Measurements from ENCODE around the gene TBX1. TPM values are rescaled to one million over a fixed set of nuclear protein-coding genes. Genes with fewer than 3 reads are reported as not detected.

TBX1 gene
- total RNA-seq, 1 donor from 2014 or later: not detected

DNA sequence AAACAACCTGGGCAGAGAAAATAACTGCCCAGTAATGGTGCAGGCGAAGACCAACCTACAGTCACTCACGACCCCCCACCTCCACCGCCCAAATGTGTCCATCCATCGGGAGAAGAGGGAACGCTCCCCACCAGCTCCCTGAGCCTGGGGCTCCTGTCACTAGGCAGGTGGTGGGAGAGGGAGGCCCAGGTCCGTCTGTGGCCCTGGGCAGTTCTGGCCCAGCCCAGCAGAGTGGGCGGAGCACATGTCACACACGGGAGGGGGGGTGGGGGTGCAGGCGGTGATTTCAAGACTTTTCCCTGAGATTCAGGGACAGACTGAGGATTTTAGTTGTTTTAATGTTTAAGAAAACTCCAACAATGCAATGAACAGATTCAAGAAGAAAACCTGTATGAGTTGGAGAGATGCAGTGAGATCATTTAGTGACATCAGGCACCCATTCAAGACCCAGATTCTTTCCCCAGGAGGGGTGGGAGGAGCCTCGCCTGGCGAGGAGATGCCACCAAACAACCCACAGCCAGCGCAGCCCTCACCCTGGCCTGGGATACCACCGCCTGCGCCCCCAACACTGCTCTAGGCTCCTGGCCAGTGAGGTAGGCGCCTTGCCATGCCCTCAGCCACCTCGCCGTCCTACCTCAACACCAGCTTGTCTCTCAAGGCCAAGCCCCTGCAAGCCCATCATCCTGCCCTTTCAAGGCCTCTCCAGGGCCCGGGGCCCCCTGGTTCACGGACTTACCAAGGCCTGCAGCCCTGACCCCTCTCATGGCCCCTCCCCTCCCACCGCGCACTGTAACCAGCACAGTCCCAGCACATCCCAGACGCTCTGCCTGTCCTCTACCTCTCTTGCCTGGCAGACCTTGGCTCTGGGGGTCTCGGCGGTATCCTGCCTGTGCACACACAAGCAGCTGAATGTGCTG is 36.8 kb downstream of the TBX1 start:
- peaks cover 2% of the 10 kb centered on the region for H3K9me3 Mint-ChIP-seq
- Histone ChIP-seq H4K20me1 (ENCODE audit: low read depth) (peaks cover 4% of the 10 kb centered on the region), H3K79me2 (ENCODE audit: low read depth) (no peaks in the 10 kb centered on the region), H3K9me3 (ENCODE audit: low read depth) (no peaks in the 10 kb centered on the region), H3K27ac (no peak overlapping the region), H3K4me2 (no peak overlapping the region), H3K4me3 (no peak overlapping the region), H3F3A (ENCODE audit: low read depth) (no peaks in the 10 kb centered on the region), H3K36me3 (no peaks in the 10 kb centered on the region), H3K9ac (no peak overlapping the region), H3K4me1 (no peaks in the 10 kb centered on the region), H2AFZ (replicated peaks) (no peak overlapping the region), H3K27me3 (no peaks in the 10 kb centered on the region)
- H3K4me1 Mint-ChIP-seq: peaks cover 8% of the 10 kb centered on the region
- no peak overlapping the region for H3K27ac Mint-ChIP-seq
- DNase-seq (ENCODE audit: low spot score): no peak
- peaks cover 11% of the 10 kb centered on the region for H3K36me3 Mint-ChIP-seq
- peaks cover under 1% of the 10 kb centered on the region for H3K27me3 Mint-ChIP-seq (ENCODE audit: insufficient read depth, low read depth)
- TF ChIP-seq EZH2phosphoT487 (IDR thresholded peaks at IDR 0.05) (no peak), EZH2 (IDR thresholded peaks at IDR 0.05) (no peak)
- TF ChIP-seq, protein P1, sequence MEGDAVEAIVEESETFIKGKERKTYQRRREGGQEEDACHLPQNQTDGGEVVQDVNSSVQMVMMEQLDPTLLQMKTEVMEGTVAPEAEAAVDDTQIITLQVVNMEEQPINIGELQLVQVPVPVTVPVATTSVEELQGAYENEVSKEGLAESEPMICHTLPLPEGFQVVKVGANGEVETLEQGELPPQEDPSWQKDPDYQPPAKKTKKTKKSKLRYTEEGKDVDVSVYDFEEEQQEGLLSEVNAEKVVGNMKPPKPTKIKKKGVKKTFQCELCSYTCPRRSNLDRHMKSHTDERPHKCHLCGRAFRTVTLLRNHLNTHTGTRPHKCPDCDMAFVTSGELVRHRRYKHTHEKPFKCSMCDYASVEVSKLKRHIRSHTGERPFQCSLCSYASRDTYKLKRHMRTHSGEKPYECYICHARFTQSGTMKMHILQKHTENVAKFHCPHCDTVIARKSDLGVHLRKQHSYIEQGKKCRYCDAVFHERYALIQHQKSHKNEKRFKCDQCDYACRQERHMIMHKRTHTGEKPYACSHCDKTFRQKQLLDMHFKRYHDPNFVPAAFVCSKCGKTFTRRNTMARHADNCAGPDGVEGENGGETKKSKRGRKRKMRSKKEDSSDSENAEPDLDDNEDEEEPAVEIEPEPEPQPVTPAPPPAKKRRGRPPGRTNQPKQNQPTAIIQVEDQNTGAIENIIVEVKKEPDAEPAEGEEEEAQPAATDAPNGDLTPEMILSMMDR (IDR thresholded peaks at IDR 0.05): no peak
- H3K4me3 Mint-ChIP-seq: no peak overlapping the region

DNA sequence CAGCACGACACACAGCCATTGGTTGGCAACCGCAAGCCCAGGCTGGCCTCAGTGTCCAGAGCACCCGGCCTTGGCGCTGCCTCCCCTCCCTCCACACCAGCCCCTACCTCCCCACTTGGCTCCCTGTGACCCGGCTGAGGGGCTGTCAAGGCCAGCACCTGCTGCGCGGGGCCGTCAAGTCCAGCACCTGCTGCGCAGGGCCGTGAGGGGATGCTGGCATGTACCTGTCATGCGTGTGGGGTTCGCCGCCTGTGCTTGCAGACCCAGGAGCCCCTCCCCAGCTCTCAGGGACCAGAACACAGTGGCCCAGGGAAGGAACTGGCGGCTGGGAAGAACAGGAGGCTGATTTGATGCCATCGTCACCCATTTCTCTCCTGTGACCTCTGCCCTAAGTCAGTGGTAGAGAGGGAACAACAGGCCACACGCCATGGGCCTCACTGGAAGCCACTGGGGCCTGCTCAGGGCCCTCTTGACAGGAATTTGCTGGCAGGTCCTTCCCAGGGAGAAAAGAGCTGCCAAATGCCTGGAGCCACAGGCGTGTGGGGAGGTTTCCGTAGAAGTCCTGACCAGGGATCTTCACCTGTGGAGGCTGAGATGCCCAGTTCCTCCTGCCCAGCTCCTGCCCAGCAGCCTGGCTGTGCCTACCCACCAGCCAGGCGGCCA is 37.6 kb downstream of the TBX1 start:
- Histone ChIP-seq H3K79me2 (ENCODE audit: low read depth) (no peaks in the 10 kb centered on the region), H4K20me1 (ENCODE audit: low read depth) (peaks cover 4% of the 10 kb centered on the region), H3F3A (ENCODE audit: low read depth) (no peaks in the 10 kb centered on the region), H3K4me1 (no peaks in the 10 kb centered on the region), H2AFZ (replicated peaks) (no peak overlapping the region), H3K36me3 (no peaks in the 10 kb centered on the region), H3K9me3 (ENCODE audit: low read depth) (no peaks in the 10 kb centered on the region), H3K4me2 (no peak overlapping the region), H3K27ac (no peak overlapping the region), H3K9ac (no peak overlapping the region), H3K27me3 (no peaks in the 10 kb centered on the region), H3K4me3 (no peak overlapping the region)
- Mint-ChIP-seq H3K9me3 (peaks cover 2% of the 10 kb centered on the region), H3K4me3 (no peak overlapping the region), H3K36me3 (peaks cover 11% of the 10 kb centered on the region), H3K27me3 (ENCODE audit: insufficient read depth, low read depth) (peaks cover 5% of the 10 kb centered on the region), H3K27ac (no peak overlapping the region), H3K4me1 (peaks cover 11% of the 10 kb centered on the region)
- no peak for DNase-seq (ENCODE audit: low spot score)
- TF ChIP-seq, protein P1 (IDR thresholded peaks at IDR 0.05): no peak
- TF ChIP-seq EZH2 (IDR thresholded peaks at IDR 0.05): no peak
- TF ChIP-seq EZH2phosphoT487 (IDR thresholded peaks at IDR 0.05): no peak

DNA sequence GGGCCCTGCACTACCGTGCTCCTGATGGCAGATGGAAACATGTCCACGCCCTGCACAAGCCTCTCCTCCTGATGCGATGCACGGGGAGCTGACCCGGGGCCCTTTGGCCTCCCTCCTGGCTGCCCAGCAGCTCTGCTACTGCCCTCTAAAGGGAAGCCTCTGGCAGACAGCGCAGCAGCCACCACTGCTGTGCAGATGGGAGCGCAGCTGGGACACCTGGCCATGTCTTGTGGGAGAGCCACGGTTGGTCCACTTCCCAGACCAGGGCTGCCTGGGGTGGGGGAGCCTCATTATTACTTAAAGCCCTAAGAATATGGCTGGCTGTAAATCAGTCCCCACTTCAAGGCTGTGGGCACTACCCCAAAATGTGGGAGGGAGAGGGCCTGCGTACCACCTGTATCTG is 38.3 kb downstream of the TBX1 start:
- no peak for TF ChIP-seq EZH2phosphoT487 (IDR thresholded peaks at IDR 0.05)
- TF ChIP-seq EZH2 (IDR thresholded peaks at IDR 0.05): no peak
- TF ChIP-seq, protein P1 (IDR thresholded peaks at IDR 0.05): peak; percentile 5
- Histone ChIP-seq H3K9ac (no peak overlapping the region), H3K79me2 (ENCODE audit: low read depth) (no peaks in the 10 kb centered on the region), H4K20me1 (ENCODE audit: low read depth) (peaks cover 4% of the 10 kb centered on the region), H2AFZ (replicated peaks) (no peak overlapping the region), H3F3A (ENCODE audit: low read depth) (no peaks in the 10 kb centered on the region), H3K4me3 (no peak overlapping the region), H3K9me3 (ENCODE audit: low read depth) (no peaks in the 10 kb centered on the region), H3K27ac (no peak overlapping the region), H3K36me3 (no peaks in the 10 kb centered on the region), H3K4me1 (no peaks in the 10 kb centered on the region), H3K4me2 (no peak overlapping the region), H3K27me3 (no peaks in the 10 kb centered on the region)
- DNase-seq (ENCODE audit: low spot score): peak; percentile 35
- Mint-ChIP-seq H3K4me3 (no peak overlapping the region), H3K4me1 (peaks cover 11% of the 10 kb centered on the region), H3K9me3 (no peaks in the 10 kb centered on the region), H3K27me3 (ENCODE audit: insufficient read depth, low read depth) (peaks cover 5% of the 10 kb centered on the region), H3K27ac (no peak overlapping the region), H3K36me3 (peaks cover 5% of the 10 kb centered on the region)

Measured in neural progenitor cell (in vitro differentiated cells).